Liver (tissue), 9 donors: ENCODE results near the gene TARBP1. TPM values are rescaled to one million over a fixed set of nuclear protein-coding genes. Genes with fewer than 3 reads are reported as not detected.

ENCODE experiments used
- DNase-seq: peaks from one replicate; pipeline ENCODE4 v3.0.0-alpha.2; 2017; ENCODE audit warnings: low spot score
- H3K27ac ChIP-seq, 2 donors: one replicate each; pipeline ENCODE4 v1.7.0; 2013; ENCODE audit warnings: inconsistent platforms in 2 of 2, low read length in 2 of 2, control low read depth in 1 of 2, low read depth in 1 of 2, mild to moderate bottlenecking in 1 of 2
- H3K27me3 ChIP-seq, 4 donors: one replicate each; pipeline versions ENCODE4 v1.6.1 to v1.7.0; 2013; ENCODE audit warnings: low read length in 3 of 4, inconsistent platforms in 1 of 4, mild to moderate bottlenecking in 1 of 4, moderate library complexity in 1 of 4; ENCODE audit not compliant: control insufficient read depth in 4 of 4, insufficient read depth in 4 of 4
- H3K36me3 ChIP-seq, 4 donors: one replicate each; pipeline versions ENCODE4 v1.6.1 to v1.7.0; 2013; ENCODE audit warnings: low read length in 3 of 4, mild to moderate bottlenecking in 3 of 4, low read depth in 1 of 4, moderate library complexity in 1 of 4; ENCODE audit not compliant: control insufficient read depth in 4 of 4, insufficient read depth in 3 of 4
- H3K4me1 ChIP-seq, 4 donors: one replicate each; pipeline versions ENCODE4 v1.6.1 to v1.7.0; 2013; ENCODE audit warnings: low read length in 3 of 4, mild to moderate bottlenecking in 3 of 4, moderate library complexity in 1 of 4; ENCODE audit not compliant: control insufficient read depth in 4 of 4, insufficient read depth in 4 of 4
- H3K4me3 ChIP-seq, 3 donors: one replicate each; pipeline versions ENCODE4 v1.6.1 to v1.7.0; 2013; ENCODE audit warnings: low read length in 3 of 3, control low read depth in 1 of 3, low read depth in 1 of 3, mild to moderate bottlenecking in 1 of 3
- H3K9ac ChIP-seq, 2 donors: one replicate each; pipeline ENCODE4 v1.7.0; 2013; ENCODE audit warnings: low read length in 2 of 2, mild to moderate bottlenecking in 2 of 2, moderate library complexity in 2 of 2, control low read depth in 1 of 2, low read depth in 1 of 2
- H3K9me3 ChIP-seq, 4 donors: one replicate each; pipeline versions ENCODE4 v1.6.1 to v1.7.0; 2013; ENCODE audit warnings: low read length in 3 of 4; ENCODE audit not compliant: control insufficient read depth in 4 of 4
- ATF3 ChIP-seq: IDR thresholded peaks from 2 replicates; pipeline ENCODE4 v1.6.1; 2016; ENCODE audit warnings: antibody characterized with exemption
- EGR1 ChIP-seq, 2 donors: IDR thresholded peaks; 2 replicates each; pipeline ENCODE4 v1.6.1; 2016 to 2018; ENCODE audit warnings: antibody characterized with exemption in 2 of 2, low read depth in 2 of 2
- FOXA1 ChIP-seq: IDR thresholded peaks from 2 replicates; pipeline ENCODE4 v1.6.1; 2016; ENCODE audit warnings: antibody characterized with exemption
- FOXA2 ChIP-seq: IDR thresholded peaks from 2 replicates; pipeline ENCODE4 v1.6.1; 2016; ENCODE audit warnings: antibody characterized with exemption
- GABPA ChIP-seq, 2 donors: IDR thresholded peaks in 1 of 2; conservative IDR thresholded peaks in 1 of 2; 2 replicates each; pipeline ENCODE4 v1.6.1; 2016; ENCODE audit warnings: antibody characterized with exemption in 2 of 2, mild to moderate bottlenecking in 1 of 2, moderate library complexity in 1 of 2
- HNF4A ChIP-seq, 2 donors: conservative IDR thresholded peaks; 2 replicates each; pipeline ENCODE4 v1.6.1; 2016; ENCODE audit warnings: antibody characterized with exemption in 2 of 2, mild to moderate bottlenecking in 2 of 2
- HNF4G ChIP-seq: IDR thresholded peaks from 2 replicates; pipeline ENCODE4 v1.6.1; 2016; ENCODE audit warnings: antibody characterized with exemption
- JUND ChIP-seq, 2 donors: IDR thresholded peaks; 2 replicates each; pipeline ENCODE4 v1.6.1; 2016; ENCODE audit warnings: antibody characterized with exemption in 2 of 2
- MAX ChIP-seq: IDR thresholded peaks from 2 replicates; pipeline ENCODE4 v1.6.1; 2016; ENCODE audit warnings: antibody characterized with exemption
- NR2F2 ChIP-seq: IDR thresholded peaks from 2 replicates; pipeline ENCODE4 v1.6.1; 2016; ENCODE audit warnings: antibody characterized with exemption
- RAD21 ChIP-seq, 2 donors: IDR thresholded peaks; 2 replicates each; pipeline ENCODE4 v1.6.1; 2016; ENCODE audit warnings: antibody characterized with exemption in 2 of 2, mild to moderate bottlenecking in 2 of 2
- RXRA ChIP-seq, 2 donors: IDR thresholded peaks; 2 replicates each; pipeline ENCODE4 v1.6.1; 2017 to 2018; ENCODE audit warnings: antibody characterized with exemption in 2 of 2, mild to moderate bottlenecking in 1 of 2
- SP1 ChIP-seq: IDR thresholded peaks from 2 replicates; pipeline ENCODE4 v1.6.1; 2018; ENCODE audit warnings: antibody characterized with exemption, mild to moderate bottlenecking
- TAF1 ChIP-seq: conservative IDR thresholded peaks from 2 replicates; pipeline ENCODE4 v1.6.1; 2016; ENCODE audit warnings: antibody characterized with exemption, mild to moderate bottlenecking
- YY1 ChIP-seq: IDR thresholded peaks from 2 replicates; pipeline ENCODE4 v1.6.1; 2016; ENCODE audit warnings: antibody characterized with exemption, mild to moderate bottlenecking
- ZBTB33 ChIP-seq: IDR thresholded peaks from 2 replicates; pipeline ENCODE4 v1.6.1; 2016; ENCODE audit warnings: antibody characterized with exemption
- WGBS: extraction: QIAGEN DNeasy Blood & Tissue Kit; methylation state at CpG from one replicate; pipeline ENCODE4 v1.1.7; 2013; 5-methylcytosine and 5-hydroxymethylcytosine counted together
- polyA plus RNA-seq, 2 donors: library from polyadenylated mRNA; stranded (reverse) in 1 of 2; unstranded in 1 of 2; fragments of 200-250 nt in 1 of 2; fragments of >200 nt in 1 of 2; fragmentation: Nextera tagmentation in 1 of 2; extraction: Ambion mirVana in 1 of 2; gene quantifications; one replicate each; pipeline versions ENCODE4 v1.2.1 to v1.2.3, GENCODE V29; 2013 to 2015
- total RNA-seq, 2 donors: library from RNA; depleted of rRNA; stranded (reverse); fragments of >200 nt; gene quantifications; one replicate each; pipeline ENCODE4 v1.2.3, GENCODE V29; 2014
- TF ChIP-seq, protein P1 (sequence below): fragments of 150-350 bp; IDR thresholded peaks from 2 replicates; pipeline ENCODE4 v1.5.1; 2017; ENCODE audit warnings: improper control_type of control experiment, low read depth, low read length; ENCODE audit not compliant: missing input control
- TF ChIP-seq, protein P2 (sequence below): IDR thresholded peaks from 2 replicates; pipeline ENCODE4 v1.6.1; 2016; ENCODE audit warnings: antibody characterized with exemption, mild to moderate bottlenecking
- donor health status: healthy.
- donor health status: healthy.
- donor health status: healthy.
- donor health status: healthy.
- donor health status: healthy.

TARBP1 gene
- total and polyA plus RNA-seq, 4 donors, result 4.1 to 17.6 (median 9.1) TPM

- peak overlapping the region; percentile 78 to 97 (median 83) for H3K4me3 ChIP-seq
- WGBS, result 29% methylated on average over 9 of the region's 9 CpGs
- peaks cover 0 to 26% (median 18%) of the 10 kb centered on the region in 4 donors for H3K4me1 ChIP-seq
- TF ChIP-seq HNF4A (conservative IDR thresholded peaks at IDR 0.05), result no peak
- TF ChIP-seq, protein P1, sequence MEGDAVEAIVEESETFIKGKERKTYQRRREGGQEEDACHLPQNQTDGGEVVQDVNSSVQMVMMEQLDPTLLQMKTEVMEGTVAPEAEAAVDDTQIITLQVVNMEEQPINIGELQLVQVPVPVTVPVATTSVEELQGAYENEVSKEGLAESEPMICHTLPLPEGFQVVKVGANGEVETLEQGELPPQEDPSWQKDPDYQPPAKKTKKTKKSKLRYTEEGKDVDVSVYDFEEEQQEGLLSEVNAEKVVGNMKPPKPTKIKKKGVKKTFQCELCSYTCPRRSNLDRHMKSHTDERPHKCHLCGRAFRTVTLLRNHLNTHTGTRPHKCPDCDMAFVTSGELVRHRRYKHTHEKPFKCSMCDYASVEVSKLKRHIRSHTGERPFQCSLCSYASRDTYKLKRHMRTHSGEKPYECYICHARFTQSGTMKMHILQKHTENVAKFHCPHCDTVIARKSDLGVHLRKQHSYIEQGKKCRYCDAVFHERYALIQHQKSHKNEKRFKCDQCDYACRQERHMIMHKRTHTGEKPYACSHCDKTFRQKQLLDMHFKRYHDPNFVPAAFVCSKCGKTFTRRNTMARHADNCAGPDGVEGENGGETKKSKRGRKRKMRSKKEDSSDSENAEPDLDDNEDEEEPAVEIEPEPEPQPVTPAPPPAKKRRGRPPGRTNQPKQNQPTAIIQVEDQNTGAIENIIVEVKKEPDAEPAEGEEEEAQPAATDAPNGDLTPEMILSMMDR, result no peak
- TF ChIP-seq HNF4G, result no peak
- no peak for TF ChIP-seq FOXA2
- no peak for TF ChIP-seq RXRA (IDR thresholded peaks at IDR 0.05)
- no peak for TF ChIP-seq SP1
- TF ChIP-seq GABPA (IDR thresholded peaks at IDR 0.05 in 1 of 2, conservative IDR thresholded peaks at IDR 0.05 in 1 of 2), result no peak
- TF ChIP-seq ATF3, result no peak
- no peak for TF ChIP-seq ZBTB33
- TF ChIP-seq MAX, result no peak
- no peak for TF ChIP-seq EGR1 (IDR thresholded peaks at IDR 0.05; ENCODE audit: low read depth in 2 of 2)
- TF ChIP-seq JUND (IDR thresholded peaks at IDR 0.05), result no peak
- TF ChIP-seq NR2F2, result no peak
- TF ChIP-seq YY1, result no peak
- no peak for TF ChIP-seq RAD21 (IDR thresholded peaks at IDR 0.05)
- no peak for TF ChIP-seq TAF1
- TF ChIP-seq, protein P2, sequence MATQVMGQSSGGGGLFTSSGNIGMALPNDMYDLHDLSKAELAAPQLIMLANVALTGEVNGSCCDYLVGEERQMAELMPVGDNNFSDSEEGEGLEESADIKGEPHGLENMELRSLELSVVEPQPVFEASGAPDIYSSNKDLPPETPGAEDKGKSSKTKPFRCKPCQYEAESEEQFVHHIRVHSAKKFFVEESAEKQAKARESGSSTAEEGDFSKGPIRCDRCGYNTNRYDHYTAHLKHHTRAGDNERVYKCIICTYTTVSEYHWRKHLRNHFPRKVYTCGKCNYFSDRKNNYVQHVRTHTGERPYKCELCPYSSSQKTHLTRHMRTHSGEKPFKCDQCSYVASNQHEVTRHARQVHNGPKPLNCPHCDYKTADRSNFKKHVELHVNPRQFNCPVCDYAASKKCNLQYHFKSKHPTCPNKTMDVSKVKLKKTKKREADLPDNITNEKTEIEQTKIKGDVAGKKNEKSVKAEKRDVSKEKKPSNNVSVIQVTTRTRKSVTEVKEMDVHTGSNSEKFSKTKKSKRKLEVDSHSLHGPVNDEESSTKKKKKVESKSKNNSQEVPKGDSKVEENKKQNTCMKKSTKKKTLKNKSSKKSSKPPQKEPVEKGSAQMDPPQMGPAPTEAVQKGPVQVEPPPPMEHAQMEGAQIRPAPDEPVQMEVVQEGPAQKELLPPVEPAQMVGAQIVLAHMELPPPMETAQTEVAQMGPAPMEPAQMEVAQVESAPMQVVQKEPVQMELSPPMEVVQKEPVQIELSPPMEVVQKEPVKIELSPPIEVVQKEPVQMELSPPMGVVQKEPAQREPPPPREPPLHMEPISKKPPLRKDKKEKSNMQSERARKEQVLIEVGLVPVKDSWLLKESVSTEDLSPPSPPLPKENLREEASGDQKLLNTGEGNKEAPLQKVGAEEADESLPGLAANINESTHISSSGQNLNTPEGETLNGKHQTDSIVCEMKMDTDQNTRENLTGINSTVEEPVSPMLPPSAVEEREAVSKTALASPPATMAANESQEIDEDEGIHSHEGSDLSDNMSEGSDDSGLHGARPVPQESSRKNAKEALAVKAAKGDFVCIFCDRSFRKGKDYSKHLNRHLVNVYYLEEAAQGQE, result no peak
- TF ChIP-seq FOXA1, result no peak
- no peaks in the 10 kb centered on the region for H3K9me3 ChIP-seq
- peak overlapping the region; percentile 84 to 98 for H3K9ac ChIP-seq
- no peak for DNase-seq
- peaks cover 3 to 7% (median 5%) of the 10 kb centered on the region in 4 donors for H3K36me3 ChIP-seq
- H3K27me3 ChIP-seq, result no peaks in the 10 kb centered on the region
- peak overlapping the region; percentile 20 to 34 for H3K27ac ChIP-seq
Observed at GRCh38 chr1:234372011-234372757, 106.8 kb downstream of the TARBP1 start.
